GM21576 (cell line): ENCODE data around the gene G6PC1.
"Not testable (repeated sequence)": the region's sequence is repeated elsewhere in the genome, so short reads cannot be mapped to it uniquely, and the experiment has no call there.

Experiments
- ATAC-seq: cut with Tn5 transposase; IDR thresholded peaks from one replicate; pipeline ENCODE4 v1.9.1; 2021; ENCODE audit warnings: mild to moderate bottlenecking, moderate library complexity; ENCODE audit not compliant: unreplicated experiment

The G6PC1 gene

DNA sequence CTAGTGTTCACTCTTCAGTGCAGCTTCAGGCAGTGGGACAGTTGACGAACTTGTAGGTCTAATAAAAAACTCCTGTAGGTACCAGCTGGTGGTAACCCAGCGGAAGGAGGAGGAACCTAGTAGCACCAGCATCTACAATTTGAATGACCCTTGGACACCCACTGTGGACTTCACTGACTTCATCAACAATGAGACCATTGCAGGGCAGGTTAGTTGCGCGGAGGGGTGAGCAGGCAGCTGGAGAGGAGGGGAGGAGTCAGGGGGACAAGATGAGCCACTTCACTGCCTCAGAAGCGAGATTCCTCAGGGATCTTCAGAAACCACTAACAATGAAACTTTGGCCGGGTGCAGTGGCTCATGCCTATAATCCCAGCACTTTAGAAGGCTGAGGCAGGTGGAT is 27.3 kb upstream of the G6PC1 start:
- no peak for ATAC-seq

DNA sequence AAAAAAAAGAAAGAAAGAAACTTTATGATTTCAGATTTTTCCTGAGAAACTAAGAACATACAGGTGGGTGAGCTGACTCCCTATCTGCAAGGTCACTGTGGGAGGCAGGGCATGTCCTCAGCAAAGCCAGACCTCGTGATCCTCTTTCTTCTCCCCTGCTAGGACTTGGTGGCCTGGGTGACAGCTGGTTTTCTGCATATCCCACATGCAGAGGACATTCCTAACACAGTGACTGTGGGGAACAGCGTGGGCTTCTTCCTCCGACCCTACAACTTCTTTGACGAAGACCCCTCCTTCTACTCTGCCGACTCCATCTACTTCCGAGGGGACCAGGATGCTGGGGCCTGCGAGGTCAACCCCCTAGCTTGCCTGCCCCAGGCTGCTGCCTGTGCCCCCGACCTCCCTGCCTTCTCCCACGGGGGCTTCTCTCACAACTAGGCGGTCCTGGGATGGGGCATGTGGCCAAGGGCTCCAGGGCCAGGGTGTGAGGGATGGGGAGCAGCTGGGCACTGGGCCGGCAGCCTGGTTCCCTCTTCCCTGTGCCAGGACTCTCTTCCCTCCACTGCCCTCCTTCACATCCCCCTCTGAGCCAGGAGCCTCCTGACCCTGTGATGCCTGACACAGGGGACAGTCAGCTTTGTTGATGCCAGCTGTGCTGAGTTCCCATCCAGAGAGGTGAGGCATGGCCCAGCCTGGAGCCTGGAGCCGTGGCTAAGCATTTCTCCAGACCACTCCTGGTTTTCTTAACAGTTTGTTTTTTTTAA is 26.5 kb upstream of the G6PC1 start:
- not testable (repeated sequence) for ATAC-seq

DNA sequence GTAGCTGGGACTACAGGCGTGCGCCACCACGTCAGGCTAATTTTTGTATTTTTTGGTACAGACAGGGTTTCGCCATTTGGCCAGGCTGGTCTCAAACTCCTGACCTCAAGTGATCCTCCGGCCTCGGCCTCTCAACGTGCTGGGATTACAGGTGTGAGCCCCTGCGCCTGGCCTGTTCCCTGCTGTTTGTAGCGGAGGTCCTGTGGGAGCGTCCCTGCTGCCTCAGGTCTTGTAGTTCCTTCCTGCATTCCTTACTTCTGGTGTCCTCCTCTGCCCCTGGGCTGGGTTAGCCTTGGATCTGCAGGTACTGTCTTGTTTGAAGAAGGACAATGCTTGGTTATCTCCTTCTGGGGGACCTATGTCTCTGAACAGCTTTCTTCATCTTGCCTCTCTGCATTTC is 23.6 kb upstream of the G6PC1 start:
- ATAC-seq, result no peak

DNA sequence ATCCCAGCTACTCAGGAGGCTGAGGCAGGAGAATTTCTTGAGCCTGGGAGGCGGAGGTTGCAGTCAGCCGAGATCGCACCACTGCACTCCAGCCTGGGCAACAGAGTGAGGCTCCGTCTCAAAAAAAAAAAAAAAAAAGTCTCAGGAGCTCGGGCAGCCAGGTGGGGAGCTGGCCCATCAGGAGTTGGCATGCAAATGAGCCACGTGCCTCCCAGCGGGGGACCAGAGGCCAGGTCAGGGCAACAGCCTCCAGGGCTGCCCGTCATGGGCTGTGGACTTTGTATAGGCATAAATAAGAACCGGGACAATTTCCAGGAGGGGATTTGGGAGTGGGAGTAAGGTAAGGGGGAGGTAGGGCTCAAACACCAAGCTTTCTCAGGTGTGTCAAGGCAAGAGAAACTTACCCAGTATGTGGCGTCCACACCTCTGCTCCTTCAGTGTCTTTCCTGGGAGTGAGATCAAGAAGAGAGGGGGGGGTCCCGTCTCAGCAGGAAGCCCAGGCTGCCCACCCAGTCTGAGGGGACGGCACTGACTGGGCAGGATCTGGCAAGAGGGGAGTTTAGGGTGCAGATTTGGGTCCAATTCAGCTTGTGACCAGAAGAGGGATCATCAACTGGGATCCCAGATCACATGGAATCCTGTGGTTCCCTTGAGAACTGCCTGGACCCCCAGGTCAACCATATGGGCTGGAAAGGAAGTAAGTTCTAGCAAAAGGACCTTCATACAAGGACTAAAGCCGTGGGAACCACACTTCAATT is 22.3 kb upstream of the G6PC1 start:
- ATAC-seq, result no peak

DNA sequence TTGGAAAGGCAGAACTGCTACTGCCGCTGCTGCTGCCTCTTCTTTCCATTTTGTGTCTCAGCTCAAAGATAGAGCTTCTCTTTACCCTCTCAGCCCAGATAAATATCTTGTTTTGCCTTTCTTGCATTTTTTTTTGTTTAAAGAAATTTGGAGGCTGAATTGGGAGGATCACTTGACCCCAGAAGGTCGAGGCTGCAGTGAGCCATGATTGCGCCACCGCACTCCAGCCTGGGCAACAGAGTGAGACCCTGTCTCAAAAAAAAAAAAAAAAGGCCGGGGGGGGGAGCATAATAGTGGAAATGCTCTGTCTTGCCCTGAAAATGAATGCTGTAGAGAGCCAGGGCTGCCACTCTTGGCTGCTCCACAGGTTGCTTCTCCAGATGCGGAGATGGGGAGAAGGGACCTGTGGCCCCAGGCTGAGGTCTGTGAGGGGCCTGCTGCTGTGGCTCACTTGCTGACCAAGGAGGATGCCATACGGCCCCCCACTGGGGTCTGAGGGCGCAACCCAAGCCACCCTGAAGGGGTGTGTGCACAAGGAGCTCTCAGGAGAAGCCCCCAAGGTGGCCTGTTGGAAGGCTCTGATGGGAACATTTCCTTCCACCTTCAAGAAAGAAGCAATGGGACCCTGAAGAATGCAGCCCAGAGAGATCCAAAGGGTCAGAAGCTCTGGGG is 21.5 kb upstream of the G6PC1 start:
- ATAC-seq, result no peak

DNA sequence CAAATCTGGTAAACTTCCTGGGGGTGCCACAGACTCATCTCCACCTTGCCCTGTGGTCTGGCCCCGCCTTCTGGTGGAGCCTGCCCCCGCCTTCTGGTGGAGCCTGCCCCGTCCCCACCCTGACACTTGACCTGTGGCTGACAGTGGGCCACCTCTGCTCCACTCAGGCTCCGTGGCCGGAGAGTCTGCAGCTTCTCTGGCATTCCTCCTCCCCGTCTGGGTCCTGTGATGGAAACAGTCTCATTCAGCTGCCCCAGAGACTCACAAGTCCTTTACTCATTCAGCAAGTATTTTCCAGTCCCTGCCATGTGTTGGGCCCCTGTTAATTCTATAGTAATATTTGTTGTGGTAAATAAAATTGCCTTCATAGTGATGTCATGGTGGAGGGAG is 21.0 kb upstream of the G6PC1 start:
- no peak for ATAC-seq

DNA sequence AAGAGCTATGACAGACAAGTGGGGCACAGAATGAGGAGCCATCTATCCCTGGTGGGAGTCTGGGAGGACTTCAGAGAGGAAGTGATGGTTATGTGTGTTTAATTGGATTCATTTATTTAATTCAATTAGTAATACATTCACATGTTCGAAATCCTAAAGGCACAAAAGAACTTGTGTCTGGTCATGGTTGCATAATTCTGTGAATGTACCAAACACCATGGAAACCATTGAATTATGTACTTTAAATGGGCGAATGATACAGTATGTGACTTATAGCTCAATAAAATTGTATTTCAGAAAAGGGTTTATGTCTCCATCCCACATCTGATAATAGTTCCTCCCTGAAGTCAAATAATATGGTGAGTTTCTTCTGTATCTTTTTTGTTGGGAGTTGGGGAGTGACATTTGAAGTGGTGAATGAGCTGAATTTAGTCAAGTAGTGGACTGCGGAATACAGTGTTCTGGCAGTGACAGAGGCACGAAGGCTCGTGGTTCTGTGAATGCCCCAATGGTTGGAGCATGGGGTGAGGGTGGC is 19.8 kb upstream of the G6PC1 start:
- no peak for ATAC-seq

DNA sequence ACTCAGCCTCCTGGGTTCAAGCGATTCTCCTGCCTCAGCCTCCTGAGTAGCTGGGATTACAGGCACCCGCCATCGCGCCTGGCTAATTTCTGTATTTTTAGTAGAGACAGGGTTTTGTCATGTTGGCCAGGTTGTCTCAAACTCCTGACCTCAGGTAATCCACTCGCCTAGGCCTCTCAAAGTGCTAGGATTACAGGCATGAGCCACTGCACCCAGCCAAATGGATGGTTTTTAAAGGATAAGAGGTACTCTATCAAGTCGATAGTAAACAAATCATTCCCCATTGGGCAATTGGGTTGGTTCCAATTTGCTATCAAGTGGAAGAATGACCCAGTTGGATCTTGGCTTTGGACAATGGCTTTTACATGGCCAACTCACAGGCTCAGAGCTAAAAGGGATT is 18.9 kb upstream of the G6PC1 start:
- ATAC-seq, result not testable (repeated sequence)

DNA sequence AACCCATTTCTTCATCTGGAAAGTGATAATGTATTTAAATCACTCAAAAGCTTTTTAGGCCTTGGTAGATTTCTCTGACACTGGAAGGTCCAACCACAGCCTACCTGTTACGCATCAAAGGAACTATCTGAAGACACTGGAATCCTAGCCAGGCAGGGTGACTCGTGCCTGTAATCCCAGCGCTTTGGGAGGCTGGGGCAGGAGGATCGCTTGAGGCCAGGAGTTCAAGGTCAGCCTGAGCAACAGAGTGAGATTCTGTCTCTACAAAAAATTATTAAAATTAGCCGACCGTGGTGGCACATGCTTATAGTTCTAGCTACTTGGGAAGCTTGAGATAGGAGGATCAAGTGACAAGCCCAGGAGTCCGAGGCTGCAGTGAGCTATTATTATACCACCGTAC is 18.4 kb upstream of the G6PC1 start:
- no peak for ATAC-seq

DNA sequence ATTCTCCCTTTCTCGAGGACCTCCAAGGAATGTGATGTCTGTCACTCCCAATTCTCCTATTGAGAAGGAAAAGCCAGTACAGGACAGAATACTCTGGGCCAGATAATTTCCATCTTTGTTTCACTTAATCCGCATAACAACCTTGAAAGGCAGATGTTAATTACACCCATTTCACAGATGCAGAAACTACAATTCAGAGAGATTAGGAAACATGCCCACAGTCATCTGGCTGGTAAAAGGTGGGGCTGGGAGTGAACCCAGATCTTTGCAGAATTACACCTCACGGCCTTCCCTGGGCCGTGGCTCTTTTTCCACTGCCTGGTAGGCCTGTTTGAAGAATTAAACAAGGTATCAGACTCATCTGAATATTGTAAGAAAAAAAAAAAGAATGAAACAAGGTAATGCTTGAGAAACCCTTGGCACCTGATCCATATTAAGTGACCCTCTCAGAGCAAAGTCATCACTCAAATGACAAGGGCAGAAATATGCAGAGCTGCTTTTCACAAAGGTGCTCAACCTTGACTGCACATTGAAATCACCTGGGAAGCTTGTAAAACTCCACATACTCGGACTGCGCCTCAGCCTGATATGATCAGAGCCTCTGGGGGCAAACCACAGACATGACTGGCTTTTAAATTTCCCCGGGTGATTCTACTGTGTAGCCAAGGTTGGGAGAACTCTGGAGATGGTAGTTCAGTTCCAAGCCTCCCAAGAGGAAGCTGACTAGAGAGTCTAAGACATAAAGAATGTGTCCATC is 16.6 kb upstream of the G6PC1 start:
- no peak for ATAC-seq

DNA sequence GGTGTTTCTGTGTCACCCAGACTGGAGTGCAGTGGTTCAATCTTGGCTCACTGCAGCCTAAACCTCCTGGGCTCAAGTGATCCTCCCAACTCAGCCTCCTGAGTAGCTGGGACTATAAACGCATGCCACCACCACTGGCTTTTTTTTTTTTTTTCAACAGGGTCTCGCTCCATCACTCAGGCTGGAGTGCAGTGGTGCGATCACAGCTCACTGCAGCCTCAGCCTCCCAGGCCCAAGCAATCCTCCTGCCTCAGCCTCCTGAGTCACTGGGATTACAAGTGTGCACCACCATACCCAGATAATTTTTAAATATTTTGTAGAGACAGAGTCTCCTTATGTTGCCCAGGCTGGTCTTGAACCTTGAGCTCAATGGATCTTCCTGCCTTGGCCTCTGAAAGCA is 14.8 kb upstream of the G6PC1 start:
- ATAC-seq, result not testable (repeated sequence)

DNA sequence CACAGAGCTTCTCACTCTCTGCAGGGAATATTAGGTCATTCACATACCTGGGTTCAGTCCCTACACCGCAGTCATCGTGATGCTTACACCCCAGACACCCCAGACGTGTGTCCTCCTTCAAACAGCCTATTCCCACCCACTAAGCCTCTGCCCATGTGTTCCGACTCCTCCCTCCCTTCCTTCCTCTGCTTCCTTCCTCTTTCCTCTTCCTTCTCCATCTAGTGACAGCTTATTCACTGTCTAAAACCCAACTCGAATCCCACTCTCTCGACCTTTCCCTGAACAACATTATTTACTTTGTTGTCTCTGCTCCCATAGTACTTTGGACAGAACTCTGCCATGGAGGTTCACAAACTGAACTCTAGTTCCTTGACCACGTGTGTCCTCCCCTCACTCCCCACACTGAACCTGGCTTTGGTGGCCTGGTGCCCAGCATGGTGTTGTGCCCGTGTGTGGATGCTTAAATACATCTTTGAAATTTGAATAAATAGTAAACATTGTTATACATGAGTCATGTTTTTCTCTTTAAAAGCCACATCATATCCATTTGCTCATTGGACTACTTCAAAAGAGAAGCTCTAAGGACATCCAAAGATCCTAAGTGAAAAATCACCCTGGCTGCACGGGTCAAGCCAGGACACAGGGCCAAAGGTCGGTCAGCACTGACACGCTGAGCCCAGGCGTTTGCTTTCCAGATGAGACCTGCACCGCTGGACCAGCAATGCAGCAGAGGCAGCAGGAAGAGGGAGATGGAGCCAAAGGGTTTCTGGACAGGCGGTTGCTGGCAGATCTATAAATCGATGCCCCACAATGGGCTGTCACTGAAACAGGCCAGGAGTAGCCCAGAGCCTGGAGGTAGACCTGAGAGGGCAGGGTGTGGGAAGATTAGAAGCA is 14.1 kb upstream of the G6PC1 start:
- ATAC-seq, result no peak

DNA sequence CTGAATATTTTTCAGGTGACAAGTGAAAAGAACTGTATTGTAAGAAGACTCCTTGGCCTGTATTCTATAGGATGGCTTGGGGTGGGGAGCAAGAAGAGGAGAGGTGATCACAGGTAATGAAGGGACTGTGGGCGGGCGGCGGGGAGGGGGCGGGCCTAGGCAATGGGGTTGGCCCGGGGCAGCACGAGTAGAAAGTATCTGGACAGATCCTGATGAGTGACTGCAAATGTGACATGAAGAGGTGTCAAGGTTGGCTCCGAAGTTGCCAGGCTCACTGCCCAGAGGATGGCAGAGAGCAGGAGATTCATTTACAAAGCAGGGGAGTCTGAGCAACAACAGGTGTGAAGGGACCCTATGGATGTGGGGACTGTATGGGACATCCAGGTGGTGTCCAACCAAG is 10.8 kb upstream of the G6PC1 start:
- ATAC-seq, result no peak

DNA sequence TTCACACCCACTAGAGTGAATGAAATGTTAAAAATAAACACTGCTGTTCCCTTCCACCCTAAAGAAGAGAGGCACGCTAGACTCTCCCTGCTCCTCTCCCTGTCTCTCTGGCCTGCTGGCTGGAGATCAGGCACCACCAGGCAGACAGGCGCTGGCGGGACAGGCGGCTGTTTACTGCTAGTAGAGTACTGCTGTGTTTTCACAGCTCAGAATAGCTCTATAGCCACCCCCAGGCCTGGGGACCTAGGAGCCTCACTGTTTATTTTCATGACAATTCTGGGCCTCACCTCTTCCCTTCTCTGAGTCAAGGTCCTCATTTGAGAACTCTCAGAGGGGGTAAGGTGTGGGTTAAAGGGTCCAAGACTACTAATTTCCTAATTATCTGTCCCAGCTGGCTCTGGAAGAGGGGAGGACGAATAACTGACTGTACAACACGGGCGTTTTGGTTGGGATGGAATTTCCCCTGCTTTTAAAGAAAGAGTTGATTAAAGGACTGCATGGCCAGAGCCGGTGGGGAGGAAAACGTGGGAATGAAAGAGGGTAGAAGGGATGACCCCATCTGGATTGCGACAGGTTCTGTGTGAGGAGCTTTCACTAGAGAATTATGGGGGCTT is 9.0 kb upstream of the G6PC1 start:
- ATAC-seq, result no peak

DNA sequence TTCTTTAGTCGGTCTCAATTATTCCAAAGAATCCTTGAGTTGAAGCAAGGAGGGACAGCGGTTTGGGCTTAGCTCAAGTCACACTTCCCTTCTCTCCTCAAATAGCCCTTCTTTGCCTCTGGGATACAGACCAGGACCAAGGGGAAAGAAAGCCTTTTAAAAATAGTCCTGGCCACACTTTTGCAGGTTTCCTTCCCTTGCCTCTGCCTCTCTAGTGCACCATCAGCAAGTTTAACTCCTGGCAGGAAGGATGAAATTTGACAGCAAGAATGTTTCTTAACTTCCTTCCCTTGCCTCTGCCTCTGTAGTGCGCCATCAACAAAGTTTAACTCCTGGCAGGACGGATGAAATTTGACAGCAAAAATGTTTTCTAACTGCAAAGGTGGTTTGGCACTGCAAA is 7.2 kb upstream of the G6PC1 start:
- no peak for ATAC-seq

DNA sequence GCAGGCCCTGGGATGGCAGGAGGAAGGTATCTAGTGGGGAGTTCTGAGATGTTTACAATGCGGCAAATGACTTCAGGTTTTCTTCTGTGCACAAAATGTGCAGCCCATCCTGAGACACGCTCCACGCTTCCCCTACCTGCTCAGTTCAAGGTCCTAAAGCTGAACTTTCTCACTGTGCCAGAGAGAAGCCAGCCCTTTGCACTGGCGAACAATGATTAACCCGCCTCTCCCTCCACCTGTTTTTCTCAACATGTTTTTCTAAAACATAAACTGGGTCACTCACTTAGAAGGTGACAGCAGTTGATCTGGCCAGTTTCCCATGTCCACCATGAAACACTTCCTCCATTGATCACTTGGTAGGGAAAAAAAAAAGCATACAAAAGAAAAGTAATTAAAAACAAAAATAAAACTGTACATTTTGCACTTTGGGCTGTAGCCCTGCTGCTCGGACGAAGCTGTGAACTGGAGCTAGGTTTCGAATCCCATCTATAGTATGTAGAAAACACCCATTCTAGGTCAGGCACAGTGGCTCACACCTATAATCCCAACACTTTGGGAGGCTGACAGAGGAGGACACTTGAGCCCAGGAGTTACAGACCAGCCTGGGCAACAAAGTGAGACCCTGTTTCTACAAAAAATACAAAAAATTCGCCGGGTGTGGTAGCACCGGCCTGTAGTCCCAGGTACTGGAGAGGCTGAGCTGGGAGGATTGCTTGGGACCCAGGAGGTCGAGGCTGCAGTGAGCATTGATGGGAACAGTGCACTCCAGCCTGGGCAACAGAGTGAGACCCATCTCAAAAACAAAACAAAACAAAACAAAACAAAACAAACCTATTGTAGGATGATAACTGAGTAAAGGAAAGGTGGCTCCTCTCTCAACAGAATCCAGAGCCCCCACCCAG is 6.1 kb upstream of the G6PC1 start:
- no peak for ATAC-seq

DNA sequence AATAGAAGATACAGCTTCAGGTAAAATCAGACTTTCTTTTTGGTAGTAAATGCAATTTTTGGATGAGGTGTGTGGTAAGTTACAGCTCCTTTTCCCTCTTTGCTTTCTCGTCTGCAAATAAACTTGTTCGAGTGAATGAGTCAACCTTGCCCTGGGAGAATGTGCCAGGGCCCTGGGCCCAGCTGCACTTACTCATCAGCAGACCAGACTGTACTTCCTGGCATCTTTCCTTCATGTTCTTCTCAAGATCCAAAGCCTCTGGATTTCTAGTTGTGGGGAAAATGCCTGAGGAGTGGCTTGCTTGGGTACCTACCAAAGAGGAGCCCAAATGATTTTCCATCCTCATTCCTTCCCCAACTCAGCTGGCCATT is 5.4 kb upstream of the G6PC1 start:
- ATAC-seq, result no peak

DNA sequence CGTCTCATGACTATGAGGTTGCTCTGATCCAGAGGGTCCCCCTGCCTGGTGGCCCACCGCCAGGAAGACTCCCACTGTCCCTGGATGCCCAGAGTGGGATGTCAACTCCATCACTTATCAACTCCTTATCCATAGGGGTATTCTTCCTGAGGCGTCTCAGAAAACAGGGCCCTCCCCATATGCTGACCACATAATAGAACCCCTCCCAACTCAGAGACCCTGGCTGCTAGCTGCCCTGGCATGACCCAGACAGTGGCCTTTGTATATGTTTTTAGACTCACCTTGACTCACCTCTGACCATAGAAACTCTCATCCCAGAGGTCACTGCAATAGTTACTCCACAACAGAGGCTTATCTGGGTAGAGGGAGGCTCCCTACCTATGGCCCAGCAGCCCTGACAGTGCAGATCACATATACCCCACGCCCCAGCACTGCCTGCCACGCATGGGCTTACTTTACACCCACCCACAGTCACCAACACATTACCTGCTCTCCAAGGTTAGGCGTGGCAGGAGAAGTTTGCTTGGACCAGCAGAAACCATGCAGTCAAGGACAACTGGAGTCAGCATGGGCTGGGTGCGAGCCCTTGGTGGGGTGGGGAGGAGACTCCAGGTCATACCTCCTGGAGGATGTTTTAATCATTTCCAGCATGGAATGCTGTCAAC is 2.3 kb upstream of the G6PC1 start:
- no peak for ATAC-seq
